Heart left ventricle (tissue), 16 donors: ENCODE data around the gene ANXA7. TPM values are rescaled to one million over a fixed set of nuclear protein-coding genes. Genes with fewer than 3 reads are reported as not detected.

ENCODE experiments used
- ATAC-seq, 4 donors: fragments of 200-7000 bp; cut with Tn5 transposase; one replicate each; pipeline ENCODE4 v1.9.1; 2020 to 2022; ENCODE audit warnings: moderate library complexity in 4 of 4, mild to moderate bottlenecking in 3 of 4, moderate number of reproducible peaks in 1 of 4
- DNase-seq, 5 donors: peaks; one replicate each; pipeline ENCODE4 v3.0.0-alpha.2; 2020
- H3K27ac ChIP-seq, 12 donors: fragments of 200-600 bp; sonication (generic) in 4 of 12; one replicate each; pipeline versions ENCODE4 v1.5.0 to v1.8.0; 2016 to 2022; ENCODE audit warnings: mild to moderate bottlenecking in 2 of 12
- H3K27me3 ChIP-seq, 9 donors: fragments of 200-600 bp; sonication (generic) in 2 of 9; one replicate each; pipeline versions ENCODE4 v1.5.1 to v1.8.0; 2016 to 2022; ENCODE audit warnings: mild to moderate bottlenecking in 3 of 9
- H3K36me3 ChIP-seq, 9 donors: fragments of 200-600 bp; sonication (generic) in 2 of 9; one replicate each; pipeline versions ENCODE4 v1.5.0 to v1.8.0; 2018 to 2022; ENCODE audit warnings: mild to moderate bottlenecking in 2 of 9
- H3K4me1 ChIP-seq, 12 donors: fragments of 200-600 bp; sonication (generic) in 4 of 12; one replicate each; pipeline versions ENCODE4 v1.5.0 to v1.8.0; 2016 to 2022; ENCODE audit warnings: mild to moderate bottlenecking in 3 of 12
- H3K4me3 ChIP-seq, 12 donors: fragments of 200-600 bp; sonication (generic) in 4 of 12; one replicate each; pipeline versions ENCODE4 v1.5.0 to v1.8.0; 2017 to 2022; ENCODE audit warnings: mild to moderate bottlenecking in 9 of 12, moderate library complexity in 4 of 12
- H3K9me3 ChIP-seq, 12 donors: fragments of 200-600 bp; sonication (generic) in 4 of 12; one replicate each; pipeline versions ENCODE4 v1.5.0 to v1.8.0; 2016 to 2022; ENCODE audit warnings: mild to moderate bottlenecking in 1 of 12
- POLR2A ChIP-seq, 2 donors: fragments of 450-650 bp; IDR thresholded peaks; one replicate each; pipeline ENCODE4 v1.6.1; 2017; ENCODE audit warnings: antibody characterized with exemption in 2 of 2, mild to moderate bottlenecking in 2 of 2, moderate library complexity in 2 of 2
- WGBS, 4 donors: extraction: QIAGEN DNeasy Blood & Tissue Kit in 2 of 4; methylation state at CpG; one replicate each; pipeline versions ENCODE4 v1.1.5 to v1.1.7; 2013 to 2018; 5-methylcytosine and 5-hydroxymethylcytosine counted together
- intact Hi-C, 10 donors: fragments of 100-400 bp; cut with DNase I; formaldehyde crosslinking; loops; one replicate each; pipeline versions ENCODE4 v1.11.1 to v1.14.2; 2022
- polyA plus RNA-seq, 2 donors: library from polyadenylated mRNA; stranded (reverse); fragments of 200-250 nt; gene quantifications; one replicate each; pipeline ENCODE4 v1.2.3, GENCODE V29; 2013
- total RNA-seq, 9 donors: library from RNA; depleted of rRNA in 2 of 9; stranded (reverse); fragments of >200 nt in 2 of 9; fragmentation: NEBNext Ultra II Directional in 3 of 9; extraction: Animal tissue kit (Norgen Biotek cat#: 25700) in 3 of 9; gene quantifications; one replicate each; pipeline versions ENCODE4 v1.1.0 to v1.2.4, GENCODE V29; 2016 to 2023
- TF ChIP-seq, protein P1 (sequence below), 12 donors: fragments of 200-600 bp; sonication (generic) in 4 of 12; IDR thresholded peaks; one replicate each; pipeline versions ENCODE4 v1.5.0 to v1.8.0; 2018 to 2022; ENCODE audit warnings: antibody characterized with exemption in 12 of 12, mild to moderate bottlenecking in 5 of 12
- donor health status: ischemic (EF 13 %, LVEDD 7.1; RV severe dilation, severe dysfunction).
- donor health status: healthy with polysubstance abuse.
- donor health status: DM: no; HTN: yes; CAD: no.
- donor health status: DM: no; HTN: no; CAD: no.
- donor health status: ischemic (EF 25% LVEDD 6.9; RV normal size, moderate dysfunction).
- donor health status: ischemic (EF 25% LVEDD 5.7; RV mildly dilated, moderate dysfunction).
- donor health status: healthy.
- donor health status: DM: yes; HTN: yes; CAD: no.
- donor health status: ischemic (EF 35%, LVEDD 5.7; RV mildly dilated, moderate dysfunction).
- donor health status: nonischemic (EF 11% LVEDD 7.7; RV severe dilation, severe dysfunction).
- donor health status: DM: yes; HTN: yes; CAD: no.
- donor health status: PGD.
- donor health status: ischemic (EF 29% LVEDD 5.4; RV normal size, mild dysfunction).
- donor health status: nonischemic (EF 23%, LVEDD 6.1; RV moderate dilation, normal function).

Gene ANXA7
- total and polyA plus RNA-seq, 11 donors = 46.4 to 170 (median 121) TPM

- ATAC-seq = no peak
- H3K27ac ChIP-seq = no peak overlapping the region
- TF ChIP-seq, protein P1, sequence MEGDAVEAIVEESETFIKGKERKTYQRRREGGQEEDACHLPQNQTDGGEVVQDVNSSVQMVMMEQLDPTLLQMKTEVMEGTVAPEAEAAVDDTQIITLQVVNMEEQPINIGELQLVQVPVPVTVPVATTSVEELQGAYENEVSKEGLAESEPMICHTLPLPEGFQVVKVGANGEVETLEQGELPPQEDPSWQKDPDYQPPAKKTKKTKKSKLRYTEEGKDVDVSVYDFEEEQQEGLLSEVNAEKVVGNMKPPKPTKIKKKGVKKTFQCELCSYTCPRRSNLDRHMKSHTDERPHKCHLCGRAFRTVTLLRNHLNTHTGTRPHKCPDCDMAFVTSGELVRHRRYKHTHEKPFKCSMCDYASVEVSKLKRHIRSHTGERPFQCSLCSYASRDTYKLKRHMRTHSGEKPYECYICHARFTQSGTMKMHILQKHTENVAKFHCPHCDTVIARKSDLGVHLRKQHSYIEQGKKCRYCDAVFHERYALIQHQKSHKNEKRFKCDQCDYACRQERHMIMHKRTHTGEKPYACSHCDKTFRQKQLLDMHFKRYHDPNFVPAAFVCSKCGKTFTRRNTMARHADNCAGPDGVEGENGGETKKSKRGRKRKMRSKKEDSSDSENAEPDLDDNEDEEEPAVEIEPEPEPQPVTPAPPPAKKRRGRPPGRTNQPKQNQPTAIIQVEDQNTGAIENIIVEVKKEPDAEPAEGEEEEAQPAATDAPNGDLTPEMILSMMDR (IDR thresholded peaks at IDR 0.05) = no peak
- peaks cover 0 to 100% (median 86%) of the 10 kb centered on the region in 9 donors for H3K36me3 ChIP-seq
- H3K27me3 ChIP-seq = no peaks in the 10 kb centered on the region
- intact Hi-C loops = no loop called here
- no peak overlapping the region for H3K4me3 ChIP-seq
- 69 to 83% (median 80%) methylated on average over 3 of the region's 3 CpGs for WGBS, 4 donors
- H3K4me1 ChIP-seq = peaks cover 0 to 5% (median 0%) of the 10 kb centered on the region in 12 donors
- no peak for DNase-seq
- H3K9me3 ChIP-seq = no peaks in the 10 kb centered on the region
These were observed 37.2 kb downstream of the ANXA7 start for GRCh38 chr10:73376679-73377078.

DNA sequence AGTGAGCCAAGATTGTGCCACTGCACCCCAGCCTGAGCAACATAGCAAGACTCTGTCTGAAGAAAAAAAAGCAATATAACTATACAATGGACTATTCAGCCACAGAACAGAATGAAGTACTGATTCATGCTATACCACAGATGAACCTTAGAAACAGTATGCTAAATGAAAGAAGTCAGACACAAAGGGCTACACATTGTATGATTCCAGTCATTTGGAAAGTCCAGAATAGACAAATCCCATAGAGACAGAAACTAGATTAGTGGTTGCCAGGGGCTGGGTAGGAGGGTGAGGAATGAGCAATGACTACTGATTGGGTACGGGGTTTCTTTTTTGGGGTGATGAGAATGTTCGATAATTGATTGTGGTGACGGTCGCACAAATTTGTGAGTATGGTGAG, 45.6 kb downstream of the ANXA7 start:
- no peak for DNase-seq
- no peaks in the 10 kb centered on the region for H3K4me1 ChIP-seq
- TF ChIP-seq, protein P1 (IDR thresholded peaks at IDR 0.05) = no peak
- no peak for TF ChIP-seq POLR2A (IDR thresholded peaks at IDR 0.05)
- peaks cover 0 to 90% (median 85%) of the 10 kb centered on the region in 9 donors for H3K36me3 ChIP-seq
- 95 to 98% (median 96%) methylated on average over 4 of the region's 4 CpGs for WGBS, 4 donors
- intact Hi-C loops = no loop called here
- H3K4me3 ChIP-seq = no peak overlapping the region
- no peaks in the 10 kb centered on the region for H3K27me3 ChIP-seq
- no peaks in the 10 kb centered on the region for H3K9me3 ChIP-seq
- H3K27ac ChIP-seq = no peak overlapping the region
- no peak for ATAC-seq

GRCh38 chr10:73366381-73367298, 47.2 kb downstream of the ANXA7 start:
- intact Hi-C loops = no loop called here

DNA sequence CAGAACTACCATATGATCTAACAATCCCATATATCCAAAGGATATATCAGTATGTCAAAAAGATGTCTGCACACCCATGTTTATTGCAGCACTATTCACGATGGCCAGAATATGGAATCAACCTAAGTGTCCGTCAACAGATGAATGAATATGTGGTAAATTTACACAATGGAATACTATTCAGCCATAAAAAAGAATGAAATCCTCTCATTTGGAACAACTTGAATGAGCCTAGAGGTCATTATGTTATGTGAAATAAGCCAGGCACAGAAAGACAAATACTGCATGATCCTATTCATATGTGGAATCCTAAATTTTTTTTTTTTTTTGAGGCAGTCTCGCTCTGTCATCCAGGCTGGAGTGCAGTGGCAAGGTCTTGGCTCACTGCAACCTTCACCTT, 48.9 kb downstream of the ANXA7 start:
- DNase-seq (no peak), ATAC-seq (no peak)
- TF ChIP-seq, protein P1 (IDR thresholded peaks at IDR 0.05) = no peak
- no peak for TF ChIP-seq POLR2A (IDR thresholded peaks at IDR 0.05)
- H3K27me3 ChIP-seq = no peaks in the 10 kb centered on the region
- no peak overlapping the region for H3K27ac ChIP-seq
- intact Hi-C loops = no loop called here
- 95 to 99% (median 97%) methylated on average over 3 of the region's 3 CpGs for WGBS, 4 donors
- H3K4me3 ChIP-seq = no peak overlapping the region
- H3K9me3 ChIP-seq = peaks cover 0 to 9% (median 0%) of the 10 kb centered on the region in 12 donors
- H3K36me3 ChIP-seq = peaks cover 0 to 58% (median 52%) of the 10 kb centered on the region in 9 donors
- H3K4me1 ChIP-seq = no peaks in the 10 kb centered on the region

More at GRCh38 chr10:73366381-73367298, 47.2 kb downstream of the ANXA7 start:
- Histone ChIP-seq H3K27ac (no peak overlapping the region), H3K4me1 (no peaks in the 10 kb centered on the region), H3K27me3 (no peaks in the 10 kb centered on the region), H3K9me3 (peaks cover 0 to 9% (median 0%) of the 10 kb centered on the region in 12 donors), H3K4me3 (no peak overlapping the region), H3K36me3 (peaks cover 0 to 75% (median 69%) of the 10 kb centered on the region in 9 donors)
- WGBS, 4 donors = 93 to 96% (median 94%) methylated on average over 6 of the region's 6 CpGs
- ATAC-seq (no peak), DNase-seq (no peak)
- TF ChIP-seq POLR2A (IDR thresholded peaks at IDR 0.05) = no peak
- TF ChIP-seq, protein P1 (IDR thresholded peaks at IDR 0.05) = no peak
